Esophagus muscularis mucosa (tissue), 4 donors: ENCODE results near the gene CHCHD3. TPM values are rescaled to one million over a fixed set of nuclear protein-coding genes. Genes with fewer than 3 reads are reported as not detected.

Experiments
- DNase-seq: peaks from one replicate; pipeline ENCODE4 v3.0.0-alpha.2; 2017; ENCODE audit errors: extremely low spot score
- H3K27ac ChIP-seq, 4 donors: fragments of 200-600 bp; sonication (generic); replicated peaks in 1 of 4; 1 replicate in 3 of 4; 2 replicates in 1 of 4; pipeline ENCODE4 v1.5.1; 2016 to 2019; ENCODE audit warnings: mild to moderate bottlenecking in 1 of 4
- H3K27me3 ChIP-seq, 4 donors: fragments of 200-600 bp; sonication (generic); one replicate each; pipeline versions ENCODE4 v1.5.1 to v1.6.0; 2016 to 2019
- H3K36me3 ChIP-seq, 4 donors: fragments of 200-600 bp; sonication (generic); one replicate each; pipeline ENCODE4 v1.5.1; 2016 to 2019
- H3K4me1 ChIP-seq, 4 donors: fragments of 200-600 bp; sonication (generic); one replicate each; pipeline ENCODE4 v1.5.1; 2016 to 2019
- H3K4me3 ChIP-seq, 4 donors: fragments of 200-600 bp; sonication (generic); 1 replicate in 2 of 4; 2 replicates in 2 of 4; pipeline ENCODE4 v1.5.1; 2016 to 2019; ENCODE audit warnings: mild to moderate bottlenecking in 4 of 4, moderate library complexity in 1 of 4
- H3K9me3 ChIP-seq, 4 donors: fragments of 200-600 bp; sonication (generic); 1 replicate in 3 of 4; 2 replicates in 1 of 4; pipeline ENCODE4 v1.5.1; 2016 to 2019
- EP300 ChIP-seq: sonication (generic); formaldehyde crosslinking; IDR thresholded peaks from one replicate; pipeline ENCODE4 v1.6.1; 2017; ENCODE audit warnings: antibody characterized with exemption
- POLR2A ChIP-seq: fragments of 450-650 bp; IDR thresholded peaks from one replicate; pipeline ENCODE4 v1.6.1; 2017; ENCODE audit warnings: antibody characterized with exemption, moderate library complexity, mild to moderate bottlenecking, low read depth
- POLR2AphosphoS5 ChIP-seq, 2 donors: sonication (generic); formaldehyde crosslinking; IDR thresholded peaks; one replicate each; pipeline ENCODE4 v1.6.1; 2017; ENCODE audit warnings: antibody characterized with exemption in 2 of 2
- WGBS: methylation state at CpG from one replicate; pipeline ENCODE4 v1.1.5; 2018; 5-methylcytosine and 5-hydroxymethylcytosine counted together
- intact Hi-C: fragments of 100-400 bp; cut with DNase I; formaldehyde crosslinking; loops from one replicate; pipeline ENCODE4 v1.15.1; 2023
- total RNA-seq, 4 donors: library from RNA; depleted of rRNA; stranded (reverse); fragments of >200 nt; gene quantifications; one replicate each; pipeline versions ENCODE4 v1.1.0 to v1.2.1, GENCODE V29; 2016
- TF ChIP-seq, protein P1 (sequence below), 3 experiments: fragments of 200-600 bp in 2 of 3; fragments of 450-650 bp in 1 of 3; sonication (generic) in 2 of 3; IDR thresholded peaks; one replicate each; pipeline ENCODE4 v1.5.1; 2017 to 2019; ENCODE audit warnings: antibody characterized with exemption in 3 of 3, mild to moderate bottlenecking in 2 of 3, moderate library complexity in 1 of 3

CHCHD3 gene
- total RNA-seq, 4 donors from 2014 or later: 58.6 to 74.3 (median 68.9) TPM

DNA sequence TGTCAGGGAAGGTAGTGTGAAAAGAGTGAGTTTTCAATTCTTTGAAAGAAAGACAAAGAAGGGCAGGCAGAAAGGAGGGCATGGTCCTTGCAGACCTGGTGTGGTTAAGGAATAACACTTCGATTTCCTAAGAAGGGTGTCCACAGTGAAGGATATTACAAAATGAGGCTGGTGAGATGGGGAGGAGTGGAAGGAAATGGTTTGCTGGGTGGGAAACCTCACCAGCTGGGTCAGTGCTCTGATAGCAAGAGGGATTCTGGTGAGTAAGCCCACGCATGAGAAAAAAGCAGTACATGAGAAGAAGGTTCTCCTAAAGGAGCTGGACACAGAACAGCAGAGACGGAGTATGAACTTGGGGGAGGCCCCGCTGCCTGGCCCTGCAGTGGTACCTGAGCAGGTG lies 275.1 kb downstream of the CHCHD3 start:
- no peaks in the 10 kb centered on the region for H3K9me3 ChIP-seq
- no peak for DNase-seq
- intact Hi-C loops: no loop called here
- no peaks in the 10 kb centered on the region for H3K36me3 ChIP-seq
- no peaks in the 10 kb centered on the region for H3K4me1 ChIP-seq
- 86% methylated on average over 4 of the region's 4 CpGs for WGBS
- no peak overlapping the region for H3K27ac ChIP-seq
- no peak for TF ChIP-seq EP300
- TF ChIP-seq POLR2A: no peak
- TF ChIP-seq POLR2AphosphoS5 (IDR thresholded peaks at IDR 0.05): no peak
- TF ChIP-seq, protein P1, sequence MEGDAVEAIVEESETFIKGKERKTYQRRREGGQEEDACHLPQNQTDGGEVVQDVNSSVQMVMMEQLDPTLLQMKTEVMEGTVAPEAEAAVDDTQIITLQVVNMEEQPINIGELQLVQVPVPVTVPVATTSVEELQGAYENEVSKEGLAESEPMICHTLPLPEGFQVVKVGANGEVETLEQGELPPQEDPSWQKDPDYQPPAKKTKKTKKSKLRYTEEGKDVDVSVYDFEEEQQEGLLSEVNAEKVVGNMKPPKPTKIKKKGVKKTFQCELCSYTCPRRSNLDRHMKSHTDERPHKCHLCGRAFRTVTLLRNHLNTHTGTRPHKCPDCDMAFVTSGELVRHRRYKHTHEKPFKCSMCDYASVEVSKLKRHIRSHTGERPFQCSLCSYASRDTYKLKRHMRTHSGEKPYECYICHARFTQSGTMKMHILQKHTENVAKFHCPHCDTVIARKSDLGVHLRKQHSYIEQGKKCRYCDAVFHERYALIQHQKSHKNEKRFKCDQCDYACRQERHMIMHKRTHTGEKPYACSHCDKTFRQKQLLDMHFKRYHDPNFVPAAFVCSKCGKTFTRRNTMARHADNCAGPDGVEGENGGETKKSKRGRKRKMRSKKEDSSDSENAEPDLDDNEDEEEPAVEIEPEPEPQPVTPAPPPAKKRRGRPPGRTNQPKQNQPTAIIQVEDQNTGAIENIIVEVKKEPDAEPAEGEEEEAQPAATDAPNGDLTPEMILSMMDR (IDR thresholded peaks at IDR 0.05): no peak
- no peaks in the 10 kb centered on the region for H3K27me3 ChIP-seq
- no peak overlapping the region for H3K4me3 ChIP-seq

DNA sequence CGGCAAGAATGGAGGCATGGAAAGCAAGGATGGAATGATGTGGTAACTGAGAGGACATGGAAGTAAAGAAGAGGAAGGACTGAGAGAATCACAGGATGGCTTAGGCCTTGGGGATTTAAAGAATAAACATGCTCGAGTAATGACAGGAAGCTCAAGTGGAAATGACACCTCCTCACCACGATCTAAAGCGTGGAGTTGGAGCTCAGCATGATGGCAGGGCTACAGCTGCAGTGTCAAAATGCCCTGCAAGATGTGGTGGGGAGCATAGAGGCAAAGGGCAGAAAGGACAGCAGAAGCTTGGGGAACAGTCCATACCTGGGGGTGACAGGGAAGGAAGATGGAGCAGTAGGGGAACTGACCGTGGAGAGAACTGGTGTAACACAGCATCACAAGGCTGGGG lies 276.1 kb downstream of the CHCHD3 start:
- no peak overlapping the region for H3K4me3 ChIP-seq
- no peaks in the 10 kb centered on the region for H3K9me3 ChIP-seq
- no peak overlapping the region for H3K27ac ChIP-seq
- no peak for DNase-seq
- TF ChIP-seq EP300: no peak
- TF ChIP-seq POLR2A: no peak
- TF ChIP-seq, protein P1 (IDR thresholded peaks at IDR 0.05): no peak
- TF ChIP-seq POLR2AphosphoS5 (IDR thresholded peaks at IDR 0.05): no peak
- 84% methylated on average over 5 of the region's 5 CpGs for WGBS
- no peaks in the 10 kb centered on the region for H3K36me3 ChIP-seq
- intact Hi-C loops: no loop called here
- H3K27me3 ChIP-seq: no peaks in the 10 kb centered on the region
- H3K4me1 ChIP-seq: no peaks in the 10 kb centered on the region

DNA sequence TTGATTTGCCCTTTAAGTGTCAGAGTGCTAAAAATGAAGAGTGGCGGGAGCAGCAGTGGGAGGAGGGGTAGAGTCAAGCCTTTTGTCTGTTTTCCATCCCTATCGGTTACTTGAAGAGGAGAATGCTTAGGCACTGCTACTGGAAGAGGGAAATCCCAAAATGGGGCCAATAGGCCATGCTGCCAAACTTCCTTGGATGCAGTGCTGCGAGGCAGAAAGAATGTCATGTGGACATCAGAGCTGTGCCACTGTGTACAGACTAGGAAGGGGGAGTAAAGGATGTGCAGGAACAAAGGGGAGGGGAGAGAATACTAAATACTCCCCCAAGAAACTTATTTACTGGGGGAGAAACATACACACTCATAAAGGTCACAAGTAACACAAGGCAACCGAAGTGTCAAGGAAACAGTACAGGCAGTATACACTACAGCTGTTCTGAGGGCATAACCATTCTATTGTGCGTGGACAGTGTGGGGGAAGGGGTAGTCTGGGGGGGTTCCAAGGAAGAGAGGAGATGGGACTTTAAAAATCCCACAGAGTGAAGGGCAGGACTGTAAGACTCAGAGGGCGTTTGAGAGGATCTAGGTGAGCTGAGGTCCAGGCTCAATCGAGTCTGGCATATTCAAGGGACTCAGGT lies 276.9 kb downstream of the CHCHD3 start:
- no peaks in the 10 kb centered on the region for H3K27me3 ChIP-seq
- WGBS: 91% methylated on average over 7 of the region's 7 CpGs
- no peak for TF ChIP-seq EP300
- no peak for TF ChIP-seq POLR2AphosphoS5 (IDR thresholded peaks at IDR 0.05)
- TF ChIP-seq, protein P1 (IDR thresholded peaks at IDR 0.05): no peak
- TF ChIP-seq POLR2A: no peak
- no peaks in the 10 kb centered on the region for H3K9me3 ChIP-seq
- no peak for DNase-seq
- H3K4me1 ChIP-seq: no peaks in the 10 kb centered on the region
- H3K36me3 ChIP-seq: no peaks in the 10 kb centered on the region
- no peak overlapping the region for H3K4me3 ChIP-seq
- H3K27ac ChIP-seq: no peak overlapping the region
- intact Hi-C loops: no loop called here

DNA sequence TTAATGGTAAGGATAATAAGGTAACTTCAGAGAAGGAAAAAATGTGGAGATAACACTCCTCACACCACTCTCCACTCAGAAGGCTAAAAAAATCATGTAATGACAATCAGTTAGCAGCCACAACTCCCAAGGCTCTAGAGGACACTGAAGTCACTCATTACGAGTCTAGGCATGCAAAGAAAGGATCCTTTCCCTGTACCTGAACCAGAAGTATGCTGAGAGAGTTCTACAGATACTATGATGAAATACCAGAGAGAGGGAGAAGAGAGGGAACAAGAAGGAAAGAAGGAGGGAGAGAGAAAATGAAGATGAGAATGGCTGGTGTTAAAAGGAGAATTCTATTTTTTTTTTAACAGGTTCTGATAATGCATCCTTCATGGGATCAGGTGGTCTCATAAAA lies 281.4 kb downstream of the CHCHD3 start:
- no peak for DNase-seq
- WGBS: 82% methylated on average over 1 of the region's 1 CpG
- Histone ChIP-seq H3K36me3 (peaks cover 0 to 8% (median 5%) of the 10 kb centered on the region in 4 donors), H3K4me1 (no peaks in the 10 kb centered on the region), H3K27me3 (no peaks in the 10 kb centered on the region), H3K27ac (no peak overlapping the region), H3K9me3 (no peaks in the 10 kb centered on the region), H3K4me3 (no peak overlapping the region)
- TF ChIP-seq POLR2A: no peak
- TF ChIP-seq POLR2AphosphoS5 (IDR thresholded peaks at IDR 0.05): no peak
- no peak for TF ChIP-seq EP300
- TF ChIP-seq, protein P1 (IDR thresholded peaks at IDR 0.05): no peak
- intact Hi-C loops: no loop called here

DNA sequence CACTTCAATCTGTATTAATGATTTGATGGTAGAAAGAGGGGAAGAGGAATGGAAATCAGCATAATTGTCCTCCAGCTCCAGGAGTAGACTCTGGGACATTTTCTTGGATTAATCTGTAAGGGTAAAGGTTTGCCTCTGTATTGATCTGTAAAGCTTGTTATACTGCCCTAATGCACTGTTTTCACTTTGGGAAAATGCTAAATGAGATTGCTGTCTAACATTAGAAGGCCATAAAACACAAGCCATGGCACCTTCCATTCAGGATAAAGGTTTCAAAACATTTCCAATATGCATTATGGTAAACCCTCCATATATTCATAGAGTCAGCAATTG lies 282.8 kb downstream of the CHCHD3 start:
- intact Hi-C loops: no loop called here
- H3K27ac ChIP-seq: no peak overlapping the region
- DNase-seq: no peak
- H3K9me3 ChIP-seq: no peaks in the 10 kb centered on the region
- H3K4me3 ChIP-seq: no peak overlapping the region
- H3K4me1 ChIP-seq: no peaks in the 10 kb centered on the region
- H3K36me3 ChIP-seq: peaks cover 0 to 10% (median 5%) of the 10 kb centered on the region in 4 donors
- TF ChIP-seq POLR2A (no peak), EP300 (no peak), POLR2AphosphoS5 (IDR thresholded peaks at IDR 0.05) (no peak)
- TF ChIP-seq, protein P1 (IDR thresholded peaks at IDR 0.05): no peak
- no peaks in the 10 kb centered on the region for H3K27me3 ChIP-seq
